ENCODE results near the gene TBRG4. TPM values are rescaled to one million over a fixed set of nuclear protein-coding genes. Genes with fewer than 3 reads are reported as not detected.

The TBRG4 gene
- total RNA-seq (2022; extraction: Qiagen RNA extraction; ENCODE audit: low read depth) = 105 to 116 TPM (median 108 TPM) in 5 replicates

GRCh38 chr7:45111298-45112223, at the start of gene TBRG4:
TSS of gene TBRG4 (minus strand) at chr7:45111697. CDS start at chr7:45109237, 2,460 bp downstream.

GRCh38 chr7:45157653-45158401, 46.3 kb upstream of the TBRG4 start, which contains the start of gene RAMP3:
TSS of gene RAMP3 (plus strand) at chr7:45157791. CDS start at chr7:45157829, 38 bp downstream.

GRCh38 chr7:45088821-45089340, 22.6 kb downstream of the TBRG4 start, which contains the start of gene NACAD:
TSS of gene NACAD (minus strand) at chr7:45088969. CDS start at chr7:45088894, 75 bp downstream.

Other genes starting within 250 kb of the TBRG4 start
- gene PURB, start 226.2 kb downstream of the TBRG4 start, total RNA-seq (2022; extraction: Qiagen RNA extraction; ENCODE audit: low read depth) = 10.7 to 11.5 TPM (median 10.8 TPM) in 5 replicates
- 0.09 to 0.12 TPM (median 0.11 TPM) in 5 replicates for gene MYO1G, start 132.7 kb downstream of the TBRG4 start, total RNA-seq (2022; extraction: Qiagen RNA extraction; ENCODE audit: low read depth)
- 32.5 to 45.6 TPM (median 42.6 TPM) in 5 replicates for gene CCM2, start 111.5 kb downstream of the TBRG4 start, total RNA-seq (2022; extraction: Qiagen RNA extraction; ENCODE audit: low read depth)
- gene NACAD, start 22.7 kb downstream of the TBRG4 start, total RNA-seq (2022; extraction: Qiagen RNA extraction; ENCODE audit: low read depth) = 0.14 to 0.26 TPM (median 0.16 TPM) in 5 replicates
- gene RAMP3, start 46.1 kb upstream of the TBRG4 start, total RNA-seq (2022; extraction: Qiagen RNA extraction; ENCODE audit: low read depth) = not detected in 5 replicates